ENCODE results near the gene MT1M. TPM values are rescaled to one million over a fixed set of nuclear protein-coding genes. Genes with fewer than 3 reads are reported as not detected.
A peak's percentile ranks its signal among the peaks of the same experiment; 100 is the strongest.

The MT1M gene
- total RNA-seq, 1 experiment from 2014 or later, result 1.8 TPM

DNA sequence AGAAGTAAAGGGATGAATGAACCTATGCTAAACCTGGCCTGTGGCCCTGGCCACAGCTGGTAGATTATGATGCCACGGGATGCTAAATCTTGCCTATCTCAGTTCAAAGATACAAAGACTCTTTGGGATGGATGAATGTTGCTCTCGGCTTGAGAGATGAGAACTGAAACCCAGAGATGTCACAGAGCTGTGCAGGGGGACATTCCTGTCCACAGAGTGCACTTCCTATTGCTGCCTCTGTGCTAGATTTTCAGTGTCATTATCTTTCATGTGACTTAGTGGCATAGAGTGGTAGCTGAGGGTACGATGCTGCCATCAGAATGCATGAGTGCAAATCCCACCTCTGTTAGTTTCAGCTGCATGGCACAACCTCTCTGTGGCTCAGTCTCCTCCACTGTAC is 2.3 kb upstream of the MT1M start:
- Histone ChIP-seq H3K36me3 (ENCODE audit: control insufficient read depth, insufficient read depth, low read length) (no peaks in the 10 kb centered on the region; the same call in 1 of the 2 replicates), H3K27ac (ENCODE audit: low read length) (no peak overlapping the region), H3K27me3 (ENCODE audit: control insufficient read depth, insufficient read depth, low read length) (no peaks in the 10 kb centered on the region), H3K9me3 (ENCODE audit: control insufficient read depth, insufficient read depth, low read depth, low read length) (no peaks in the 10 kb centered on the region), H3K4me1 (ENCODE audit: control insufficient read depth, insufficient read depth, low read length) (peaks cover 13% of the 10 kb centered on the region), H3K4me3 (ENCODE audit: low read depth in 2 of 2, low read length in 2 of 2) (no peak overlapping the region)
- ATAC-seq (no peak), DNase-seq (ENCODE audit: low read depth, low spot score) (no peak)
- BruUV-seq (replicated peaks), result no TSS peak
- ChIA-PET CTCF (no interaction called here), POLR2A (no interaction called here)
- in situ Hi-C loops (cut with HindIII; ENCODE audit: low pct_unique_long_range_greater_than_20kb, low sequenced_read_pairs) (no loop called here), intact Hi-C loops (cut with micrococcal nuclease; ENCODE audit: unreplicated experiment) (no loop called here)
- TF ChIP-seq, protein P1, sequence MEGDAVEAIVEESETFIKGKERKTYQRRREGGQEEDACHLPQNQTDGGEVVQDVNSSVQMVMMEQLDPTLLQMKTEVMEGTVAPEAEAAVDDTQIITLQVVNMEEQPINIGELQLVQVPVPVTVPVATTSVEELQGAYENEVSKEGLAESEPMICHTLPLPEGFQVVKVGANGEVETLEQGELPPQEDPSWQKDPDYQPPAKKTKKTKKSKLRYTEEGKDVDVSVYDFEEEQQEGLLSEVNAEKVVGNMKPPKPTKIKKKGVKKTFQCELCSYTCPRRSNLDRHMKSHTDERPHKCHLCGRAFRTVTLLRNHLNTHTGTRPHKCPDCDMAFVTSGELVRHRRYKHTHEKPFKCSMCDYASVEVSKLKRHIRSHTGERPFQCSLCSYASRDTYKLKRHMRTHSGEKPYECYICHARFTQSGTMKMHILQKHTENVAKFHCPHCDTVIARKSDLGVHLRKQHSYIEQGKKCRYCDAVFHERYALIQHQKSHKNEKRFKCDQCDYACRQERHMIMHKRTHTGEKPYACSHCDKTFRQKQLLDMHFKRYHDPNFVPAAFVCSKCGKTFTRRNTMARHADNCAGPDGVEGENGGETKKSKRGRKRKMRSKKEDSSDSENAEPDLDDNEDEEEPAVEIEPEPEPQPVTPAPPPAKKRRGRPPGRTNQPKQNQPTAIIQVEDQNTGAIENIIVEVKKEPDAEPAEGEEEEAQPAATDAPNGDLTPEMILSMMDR (IDR thresholded peaks at IDR 0.05), result no peak
- TF ChIP-seq TCF7L2 (IDR thresholded peaks at IDR 0.05; ENCODE audit: low read depth, low read length) (no peak), POLR2AphosphoS5 (IDR thresholded peaks at IDR 0.05; ENCODE audit: low read depth, low read length) (no peak), SIN3A (IDR thresholded peaks at IDR 0.05; ENCODE audit: borderline replicate concordance, insufficient read depth, low read depth, low read length) (no peak)
- TF ChIP-seq, protein P2, sequence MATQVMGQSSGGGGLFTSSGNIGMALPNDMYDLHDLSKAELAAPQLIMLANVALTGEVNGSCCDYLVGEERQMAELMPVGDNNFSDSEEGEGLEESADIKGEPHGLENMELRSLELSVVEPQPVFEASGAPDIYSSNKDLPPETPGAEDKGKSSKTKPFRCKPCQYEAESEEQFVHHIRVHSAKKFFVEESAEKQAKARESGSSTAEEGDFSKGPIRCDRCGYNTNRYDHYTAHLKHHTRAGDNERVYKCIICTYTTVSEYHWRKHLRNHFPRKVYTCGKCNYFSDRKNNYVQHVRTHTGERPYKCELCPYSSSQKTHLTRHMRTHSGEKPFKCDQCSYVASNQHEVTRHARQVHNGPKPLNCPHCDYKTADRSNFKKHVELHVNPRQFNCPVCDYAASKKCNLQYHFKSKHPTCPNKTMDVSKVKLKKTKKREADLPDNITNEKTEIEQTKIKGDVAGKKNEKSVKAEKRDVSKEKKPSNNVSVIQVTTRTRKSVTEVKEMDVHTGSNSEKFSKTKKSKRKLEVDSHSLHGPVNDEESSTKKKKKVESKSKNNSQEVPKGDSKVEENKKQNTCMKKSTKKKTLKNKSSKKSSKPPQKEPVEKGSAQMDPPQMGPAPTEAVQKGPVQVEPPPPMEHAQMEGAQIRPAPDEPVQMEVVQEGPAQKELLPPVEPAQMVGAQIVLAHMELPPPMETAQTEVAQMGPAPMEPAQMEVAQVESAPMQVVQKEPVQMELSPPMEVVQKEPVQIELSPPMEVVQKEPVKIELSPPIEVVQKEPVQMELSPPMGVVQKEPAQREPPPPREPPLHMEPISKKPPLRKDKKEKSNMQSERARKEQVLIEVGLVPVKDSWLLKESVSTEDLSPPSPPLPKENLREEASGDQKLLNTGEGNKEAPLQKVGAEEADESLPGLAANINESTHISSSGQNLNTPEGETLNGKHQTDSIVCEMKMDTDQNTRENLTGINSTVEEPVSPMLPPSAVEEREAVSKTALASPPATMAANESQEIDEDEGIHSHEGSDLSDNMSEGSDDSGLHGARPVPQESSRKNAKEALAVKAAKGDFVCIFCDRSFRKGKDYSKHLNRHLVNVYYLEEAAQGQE (IDR thresholded peaks at IDR 0.05; ENCODE audit: insufficient read depth in 1 of 2, low read depth in 2 of 2, low read length in 1 of 2), result no peak

DNA sequence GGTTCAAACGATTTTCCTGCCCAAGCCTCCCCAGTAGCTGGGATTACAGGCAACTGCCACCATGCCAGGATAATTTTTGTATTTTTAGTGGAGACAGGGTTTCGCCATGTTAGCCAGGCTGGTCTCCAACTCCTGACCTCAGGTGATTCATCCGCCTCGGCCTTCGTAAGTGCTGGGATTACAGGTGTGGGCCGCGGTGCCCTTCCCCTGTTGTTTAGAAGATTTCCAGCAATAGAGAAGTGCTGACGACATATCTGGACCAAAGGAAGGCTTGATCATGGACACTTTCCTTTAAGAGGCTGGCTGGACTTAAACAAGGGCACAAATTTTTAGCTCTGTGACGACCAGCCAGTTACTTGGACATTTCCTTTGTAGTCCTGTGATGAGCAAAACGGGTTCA is 1.3 kb upstream of the MT1M start:
- ChIA-PET CTCF (no interaction called here), POLR2A (no interaction called here)
- H3K27ac ChIP-seq (ENCODE audit: low read length), result peak overlapping the region; percentile 7; the same call in 1 of the 2 replicates
- intact Hi-C loops (cut with micrococcal nuclease; ENCODE audit: unreplicated experiment) (no loop called here), in situ Hi-C loops (cut with HindIII; ENCODE audit: low pct_unique_long_range_greater_than_20kb, low sequenced_read_pairs) (no loop called here)
- no peaks in the 10 kb centered on the region for H3K36me3 ChIP-seq (ENCODE audit: control insufficient read depth, insufficient read depth, low read length)
- DNase-seq (ENCODE audit: low read depth, low spot score) (no peak), ATAC-seq (no peak)
- no peaks in the 10 kb centered on the region for H3K27me3 ChIP-seq (ENCODE audit: control insufficient read depth, insufficient read depth, low read length)
- peaks cover 13% of the 10 kb centered on the region for H3K4me1 ChIP-seq (ENCODE audit: control insufficient read depth, insufficient read depth, low read length)
- TF ChIP-seq TCF7L2 (IDR thresholded peaks at IDR 0.05; ENCODE audit: low read depth, low read length) (no peak), SIN3A (IDR thresholded peaks at IDR 0.05; ENCODE audit: borderline replicate concordance, insufficient read depth, low read depth, low read length) (no peak), POLR2AphosphoS5 (IDR thresholded peaks at IDR 0.05; ENCODE audit: low read depth, low read length) (no peak)
- TF ChIP-seq, protein P1 (IDR thresholded peaks at IDR 0.05), result no peak
- TF ChIP-seq, protein P2 (IDR thresholded peaks at IDR 0.05; ENCODE audit: insufficient read depth in 1 of 2, low read depth in 2 of 2, low read length in 1 of 2), result no peak
- BruUV-seq (replicated peaks), result no TSS peak
- H3K9me3 ChIP-seq (ENCODE audit: control insufficient read depth, insufficient read depth, low read depth, low read length), result no peaks in the 10 kb centered on the region
- H3K4me3 ChIP-seq (ENCODE audit: low read depth in 2 of 2, low read length in 2 of 2), result no peak overlapping the region

Data from Panc1 (cell line).